A673 (cell line): ENCODE measurements around the gene NEGR1. TPM values are rescaled to one million over a fixed set of nuclear protein-coding genes. Genes with fewer than 3 reads are reported as not detected.

Experiments
- BruUV-seq: library from RNA; stranded (reverse); fragments of 400-500 nt; replicated peaks from 2 replicates; lab custom pipeline; 2021; lab: Mats Ljungman, UMichigan
- CTCF ChIA-PET: fragments of 300-600 bp; sonication (Branson Sonifier 250); formaldehyde crosslinking; loops from one replicate; lab custom pipeline; 2022; ENCODE audit warnings: antibody characterized with exemption; lab: Charles Lee
- POLR2A ChIA-PET: fragments of 300-600 bp; sonication (Branson Sonifier 250); formaldehyde crosslinking; loops from one replicate; lab custom pipeline; 2022; ENCODE audit warnings: antibody characterized with exemption; ENCODE audit not compliant: low non-redundant PET; lab: Charles Lee
- DNase-seq: peaks from one replicate; pipeline ENCODE4 v3.0.0-alpha.2; 2015; ENCODE audit warnings: low spot score
- H3K27ac ChIP-seq: fragments of 200-600 bp; sonication (generic); 2 replicates; pipeline ENCODE4 v1.5.1; 2016; ENCODE audit warnings: mixed run types, low read depth, mild to moderate bottlenecking, mixed read lengths, antibody characterized with exemption, low read length; ENCODE audit not compliant: poor library complexity, severe bottlenecking
- H3K27me3 ChIP-seq: fragments of 200-600 bp; sonication (generic); replicated peaks from 2 replicates; pipeline ENCODE4 v1.6.1; 2017; ENCODE audit warnings: mixed run types, low read depth, mild to moderate bottlenecking, mixed read lengths, antibody characterized with exemption, low read length; ENCODE audit not compliant: insufficient read depth, poor library complexity
- H3K36me3 ChIP-seq: fragments of 200-600 bp; sonication (generic); 2 replicates; pipeline ENCODE4 v1.6.1; 2016; ENCODE audit warnings: mixed run types, mild to moderate bottlenecking, mixed read lengths, antibody characterized with exemption, low read length; ENCODE audit not compliant: insufficient read depth, poor library complexity, severe bottlenecking
- H3K4me1 ChIP-seq: fragments of 200-600 bp; sonication (generic); 2 replicates; pipeline ENCODE4 v1.6.1; 2017; ENCODE audit warnings: mixed run types, mild to moderate bottlenecking, mixed read lengths, antibody characterized with exemption, low read length; ENCODE audit not compliant: insufficient read depth, poor library complexity, severe bottlenecking
- H3K4me3 ChIP-seq: fragments of 200-600 bp; sonication (generic); 2 replicates; pipeline ENCODE4 v1.5.1; 2016; ENCODE audit warnings: low read depth, mixed run types, mild to moderate bottlenecking, mixed read lengths, low read length; ENCODE audit not compliant: poor library complexity, severe bottlenecking
- H3K9me3 ChIP-seq: fragments of 200-600 bp; sonication (generic); 2 replicates; pipeline ENCODE4 v1.6.1; 2016; ENCODE audit warnings: mixed run types, low read depth, mild to moderate bottlenecking, mixed read lengths, antibody characterized with exemption, low read length; ENCODE audit not compliant: poor library complexity, severe bottlenecking
- CTCF ChIP-seq: fragments of 300-800, 200-600 bp; sonication (generic); conservative IDR thresholded peaks from 2 replicates; pipeline ENCODE4 v1.5.1; 2017; ENCODE audit warnings: low read depth, mild to moderate bottlenecking, antibody characterized with exemption, low read length, moderate library complexity, mixed read lengths
- EZH2 ChIP-seq: fragments of 200-600 bp; sonication (generic); IDR thresholded peaks from 2 replicates; pipeline ENCODE4 v1.6.1; 2017; ENCODE audit warnings: borderline replicate concordance, low read depth, mild to moderate bottlenecking, mixed read lengths, antibody characterized with exemption, low read length; ENCODE audit not compliant: poor library complexity, severe bottlenecking
- intact Hi-C: fragments of 100-400 bp; cut with micrococcal nuclease; formaldehyde crosslinking; loops from one replicate; pipeline ENCODE4 v1.10.0; 2022; ENCODE audit not compliant: unreplicated experiment
- total RNA-seq: library from RNA; stranded (reverse); gene quantifications from 2 replicates; pipeline ENCODE4 v1.2.3, GENCODE V29; 2021

The NEGR1 gene
- total RNA-seq, 1 experiment from 2014 or later, result 7.6 TPM

- no peak for DNase-seq
- CTCF ChIA-PET, result no interaction called here
- no peaks in the 10 kb centered on the region for H3K9me3 ChIP-seq
- no peak overlapping the region for H3K27ac ChIP-seq
- H3K27me3 ChIP-seq, result no peaks in the 10 kb centered on the region
- BruUV-seq, result no TSS peak
- H3K4me3 ChIP-seq, result no peak overlapping the region
- intact Hi-C loops, result no loop called here
- H3K4me1 ChIP-seq, result no peaks in the 10 kb centered on the region
- H3K36me3 ChIP-seq, result no peaks in the 10 kb centered on the region
- no peak for TF ChIP-seq EZH2
- TF ChIP-seq CTCF, result no peak
- POLR2A ChIA-PET, result no interaction called here
Observed at GRCh38 chr1:71577451-71578131, 704.7 kb downstream of the NEGR1 start.

- no peak for DNase-seq
- CTCF ChIA-PET, result no interaction called here
- no peak for TF ChIP-seq EZH2
- TF ChIP-seq CTCF, result no peak
- Histone ChIP-seq H3K27me3 (no peaks in the 10 kb centered on the region), H3K9me3 (no peaks in the 10 kb centered on the region), H3K4me3 (no peak overlapping the region), H3K36me3 (no peaks in the 10 kb centered on the region), H3K27ac (no peak overlapping the region), H3K4me1 (no peaks in the 10 kb centered on the region)
- POLR2A ChIA-PET, result no interaction called here
- intact Hi-C loops, result no loop called here
- BruUV-seq, result no TSS peak
Observed at GRCh38 chr1:71572038-71572437, 710.3 kb downstream of the NEGR1 start.

- H3K36me3 ChIP-seq, result no peaks in the 10 kb centered on the region
- H3K9me3 ChIP-seq, result no peaks in the 10 kb centered on the region
- no peak for DNase-seq
- intact Hi-C loops, result no loop called here
- BruUV-seq, result no TSS peak
- H3K4me1 ChIP-seq, result peaks cover 5% of the 10 kb centered on the region
- no peak overlapping the region for H3K27ac ChIP-seq
- no peaks in the 10 kb centered on the region for H3K27me3 ChIP-seq
- no peak overlapping the region for H3K4me3 ChIP-seq
- ChIA-PET POLR2A (interaction anchor here (0.6 kb wide), 1 partner anchor 13 kb away, joined by 3 read pairs; no protein-coding TSS in a partner anchor), CTCF (no interaction called here)
- TF ChIP-seq EZH2 (no peak), CTCF (no peak)
Observed at GRCh38 chr1:71566413-71566812, 715.9 kb downstream of the NEGR1 start.
